ENCODE data around the gene B3GNT3. TPM values are rescaled to one million over a fixed set of nuclear protein-coding genes. Genes with fewer than 3 reads are reported as not detected.
A peak's percentile ranks its signal among the peaks of the same experiment; 100 is the strongest.

B3GNT3 gene
- total and polyA plus RNA-seq, 9 of the 15 experiments (the other 6 are each of a cell fraction or from before 2014, with no cell fraction given) = 0.06 to 0.11 (median 0.07) TPM; not detected in 6

DNA sequence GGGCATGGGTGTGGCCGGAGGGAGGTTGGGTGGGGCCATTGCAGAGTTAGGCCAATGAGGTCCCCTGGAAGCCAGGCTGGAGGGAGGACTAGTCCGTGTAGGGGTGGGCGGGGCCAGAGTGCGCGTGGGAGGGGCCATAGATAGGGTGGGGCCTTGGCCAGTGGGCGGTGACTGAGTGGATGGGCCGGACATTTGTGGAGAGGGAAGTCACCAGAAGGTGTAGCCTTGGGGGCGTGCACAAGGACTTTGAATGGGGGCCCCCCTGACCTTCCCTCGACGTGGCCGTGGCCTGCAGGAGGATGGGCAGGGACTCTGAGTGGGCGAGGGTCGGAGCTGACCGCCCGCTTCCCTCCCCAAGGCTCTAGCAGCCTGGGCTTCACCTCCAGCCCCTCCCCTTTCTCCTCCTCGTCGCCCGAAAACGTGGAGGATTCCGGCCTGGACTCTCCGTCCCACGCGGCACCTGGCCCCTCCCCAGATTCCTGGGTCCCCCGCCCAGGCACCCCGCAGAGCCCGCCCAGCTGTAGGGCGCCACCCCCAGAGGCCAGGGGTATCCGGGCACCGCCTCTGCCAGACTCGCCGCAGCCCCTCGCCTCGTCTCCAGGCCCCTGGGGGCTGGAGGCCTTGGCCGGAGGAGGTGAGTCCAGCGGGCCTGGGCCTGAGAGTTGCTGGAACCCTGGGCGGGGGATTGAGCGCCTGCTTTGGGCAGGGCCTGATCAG is 16.5 kb upstream of the B3GNT3 start (continued):
- no peak for TF ChIP-seq ARID1B (IDR thresholded peaks at IDR 0.05)
- no peak for TF ChIP-seq ZNF24 (IDR thresholded peaks at IDR 0.05)
- TF ChIP-seq ZNF586 (CRISPR knock-in tag; conservative IDR thresholded peaks at IDR 0.05) = no peak
- TF ChIP-seq, protein P1, sequence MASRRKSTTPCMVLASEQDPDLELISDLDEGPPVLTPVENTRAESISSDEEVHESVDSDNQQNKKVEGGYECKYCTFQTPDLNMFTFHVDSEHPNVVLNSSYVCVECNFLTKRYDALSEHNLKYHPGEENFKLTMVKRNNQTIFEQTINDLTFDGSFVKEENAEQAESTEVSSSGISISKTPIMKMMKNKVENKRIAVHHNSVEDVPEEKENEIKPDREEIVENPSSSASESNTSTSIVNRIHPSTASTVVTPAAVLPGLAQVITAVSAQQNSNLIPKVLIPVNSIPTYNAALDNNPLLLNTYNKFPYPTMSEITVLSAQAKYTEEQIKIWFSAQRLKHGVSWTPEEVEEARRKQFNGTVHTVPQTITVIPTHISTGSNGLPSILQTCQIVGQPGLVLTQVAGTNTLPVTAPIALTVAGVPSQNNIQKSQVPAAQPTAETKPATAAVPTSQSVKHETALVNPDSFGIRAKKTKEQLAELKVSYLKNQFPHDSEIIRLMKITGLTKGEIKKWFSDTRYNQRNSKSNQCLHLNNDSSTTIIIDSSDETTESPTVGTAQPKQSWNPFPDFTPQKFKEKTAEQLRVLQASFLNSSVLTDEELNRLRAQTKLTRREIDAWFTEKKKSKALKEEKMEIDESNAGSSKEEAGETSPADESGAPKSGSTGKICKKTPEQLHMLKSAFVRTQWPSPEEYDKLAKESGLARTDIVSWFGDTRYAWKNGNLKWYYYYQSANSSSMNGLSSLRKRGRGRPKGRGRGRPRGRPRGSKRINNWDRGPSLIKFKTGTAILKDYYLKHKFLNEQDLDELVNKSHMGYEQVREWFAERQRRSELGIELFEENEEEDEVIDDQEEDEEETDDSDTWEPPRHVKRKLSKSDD (conservative IDR thresholded peaks at IDR 0.05; ENCODE audit: low read length) = no peak
- 0 out of 2 replicates have a peak, but pooled peaks have one; percentile 19 for TF ChIP-seq POLR2A (conservative IDR thresholded peaks at IDR 0.05)
- TF ChIP-seq, protein P2, sequence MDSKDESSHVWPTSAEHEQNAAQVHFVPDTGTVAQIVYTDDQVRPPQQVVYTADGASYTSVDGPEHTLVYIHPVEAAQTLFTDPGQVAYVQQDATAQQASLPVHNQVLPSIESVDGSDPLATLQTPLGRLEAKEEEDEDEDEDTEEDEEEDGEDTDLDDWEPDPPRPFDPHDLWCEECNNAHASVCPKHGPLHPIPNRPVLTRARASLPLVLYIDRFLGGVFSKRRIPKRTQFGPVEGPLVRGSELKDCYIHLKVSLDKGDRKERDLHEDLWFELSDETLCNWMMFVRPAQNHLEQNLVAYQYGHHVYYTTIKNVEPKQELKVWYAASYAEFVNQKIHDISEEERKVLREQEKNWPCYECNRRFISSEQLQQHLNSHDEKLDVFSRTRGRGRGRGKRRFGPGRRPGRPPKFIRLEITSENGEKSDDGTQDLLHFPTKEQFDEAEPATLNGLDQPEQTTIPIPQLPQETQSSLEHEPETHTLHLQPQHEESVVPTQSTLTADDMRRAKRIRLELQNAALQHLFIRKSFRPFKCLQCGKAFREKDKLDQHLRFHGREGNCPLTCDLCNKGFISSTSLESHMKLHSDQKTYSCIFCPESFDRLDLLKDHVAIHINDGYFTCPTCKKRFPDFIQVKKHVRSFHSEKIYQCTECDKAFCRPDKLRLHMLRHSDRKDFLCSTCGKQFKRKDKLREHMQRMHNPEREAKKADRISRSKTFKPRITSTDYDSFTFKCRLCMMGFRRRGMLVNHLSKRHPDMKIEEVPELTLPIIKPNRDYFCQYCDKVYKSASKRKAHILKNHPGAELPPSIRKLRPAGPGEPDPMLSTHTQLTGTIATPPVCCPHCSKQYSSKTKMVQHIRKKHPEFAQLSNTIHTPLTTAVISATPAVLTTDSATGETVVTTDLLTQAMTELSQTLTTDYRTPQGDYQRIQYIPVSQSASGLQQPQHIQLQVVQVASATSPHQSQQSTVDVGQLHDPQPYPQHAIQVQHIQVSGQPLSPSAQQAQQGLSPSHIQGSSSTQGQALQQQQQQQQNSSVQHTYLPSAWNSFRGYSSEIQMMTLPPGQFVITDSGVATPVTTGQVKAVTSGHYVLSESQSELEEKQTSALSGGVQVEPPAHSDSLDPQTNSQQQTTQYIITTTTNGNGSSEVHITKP (IDR thresholded peaks at IDR 0.05; ENCODE audit: partially characterized antibody) = peak; percentile 63
- TF ChIP-seq NRF1 (conservative IDR thresholded peaks at IDR 0.05 in 1 of 2, IDR thresholded peaks at IDR 0.05 in 1 of 2) = peak; percentile 67
- peak in 1 of 3 experiments; percentile 4 for TF ChIP-seq YY1 (IDR thresholded peaks at IDR 0.05; ENCODE audit: borderline replicate concordance in 1 of 3, control insufficient read depth in 1 of 3, extremely low read depth in 1 of 3, insufficient read depth in 3 of 3, insufficient read length in 1 of 3, insufficient replicate concordance in 2 of 3, low read depth in 1 of 3, low read length in 2 of 3)
- TF ChIP-seq, protein P3, sequence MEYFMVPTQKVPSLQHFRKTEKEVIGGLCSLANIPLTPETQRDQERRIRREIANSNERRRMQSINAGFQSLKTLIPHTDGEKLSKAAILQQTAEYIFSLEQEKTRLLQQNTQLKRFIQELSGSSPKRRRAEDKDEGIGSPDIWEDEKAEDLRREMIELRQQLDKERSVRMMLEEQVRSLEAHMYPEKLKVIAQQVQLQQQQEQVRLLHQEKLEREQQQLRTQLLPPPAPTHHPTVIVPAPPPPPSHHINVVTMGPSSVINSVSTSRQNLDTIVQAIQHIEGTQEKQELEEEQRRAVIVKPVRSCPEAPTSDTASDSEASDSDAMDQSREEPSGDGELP (CRISPR knock-in tag; IDR thresholded peaks at IDR 0.05; ENCODE audit: borderline replicate concordance) = peak; percentile 24; the same call in 1 of the 2 replicates
- TF ChIP-seq GTF2A2 (tag; IDR thresholded peaks at IDR 0.05) = no peak
- no peak for TF ChIP-seq DPF2 (IDR thresholded peaks at IDR 0.05)
- no peak for TF ChIP-seq SIX5 (IDR thresholded peaks at IDR 0.05; ENCODE audit: borderline replicate concordance in 1 of 2, insufficient read depth in 1 of 2, low read depth in 1 of 2, low read length in 2 of 2)
- TF ChIP-seq HDAC1 (IDR thresholded peaks at IDR 0.05) = no peak
- peak; percentile 75 for TF ChIP-seq SP1 (CRISPR knock-in tag; IDR thresholded peaks at IDR 0.05)
- TF ChIP-seq DNMT1 (IDR thresholded peaks at IDR 0.05) = no peak
- no peak for TF ChIP-seq ARHGAP35 (IDR thresholded peaks at IDR 0.05; ENCODE audit: partially characterized antibody)
- peak; percentile 55; the same call in 1 of the 2 replicates for TF ChIP-seq RBFOX2 (IDR thresholded peaks at IDR 0.05; ENCODE audit: low read depth, low read length)
- no peak for TF ChIP-seq TFAM (CRISPR knock-in tag; conservative IDR thresholded peaks at IDR 0.05)
- TF ChIP-seq POLR2B (IDR thresholded peaks at IDR 0.05; ENCODE audit: low read depth, partially characterized antibody) = peak; percentile 55
- no peak for TF ChIP-seq TEAD4 (IDR thresholded peaks at IDR 0.05; ENCODE audit: low read length)
- no peak for TF ChIP-seq TEAD4 (CRISPR knock-in tag; IDR thresholded peaks at IDR 0.05; ENCODE audit: borderline replicate concordance)

Data from K562 (cell line).